A549 treated with CORT108297 at 1 μM for 4 hours (cell line): ENCODE data around the gene KRTAP21-2. TPM values are rescaled to one million over a fixed set of nuclear protein-coding genes. Genes with fewer than 3 reads are reported as not detected.

Source experiments
- total RNA-seq: library from RNA; stranded (reverse); fragments of 200-300 nt; extraction: Qiagen RNA extraction; gene quantifications from 5 replicates; pipeline ENCODE4 v1.2.3, GENCODE V29; 2022

KRTAP21-2 gene
- not detected in 5 replicates for total RNA-seq

DNA sequence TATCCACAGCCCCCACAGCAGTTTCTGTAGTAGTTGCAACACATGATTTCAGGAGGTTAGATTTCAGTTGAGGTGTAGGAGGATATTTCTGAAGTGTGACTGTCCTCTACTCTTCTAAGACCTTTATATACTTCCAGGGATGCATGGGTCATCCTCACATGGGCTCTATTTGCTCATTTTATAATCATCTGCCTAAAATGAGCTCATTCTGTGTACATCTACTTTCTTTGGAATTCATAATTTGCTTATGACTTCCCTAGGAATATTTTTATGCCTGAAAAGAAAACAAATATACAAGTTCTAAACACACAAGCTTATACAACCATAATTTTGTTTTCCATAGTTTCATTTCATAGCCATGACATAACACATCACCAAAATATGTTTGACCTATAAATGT lies at the start of gene KRTAP21-2:
KRTAP21-2 (minus strand) TSS at position 101 of the 400 bp plus-strand sequence; CDS start at position 44, 57 bp downstream.

GRCh38 chr21:30755328-30755727 lies 8.3 kb upstream of the KRTAP21-2 start, which contains the start of gene KRTAP21-1:
TSS of gene KRTAP21-1 (minus strand) at chr21:30755428. CDS start at chr21:30755378, 50 bp downstream.

DNA sequence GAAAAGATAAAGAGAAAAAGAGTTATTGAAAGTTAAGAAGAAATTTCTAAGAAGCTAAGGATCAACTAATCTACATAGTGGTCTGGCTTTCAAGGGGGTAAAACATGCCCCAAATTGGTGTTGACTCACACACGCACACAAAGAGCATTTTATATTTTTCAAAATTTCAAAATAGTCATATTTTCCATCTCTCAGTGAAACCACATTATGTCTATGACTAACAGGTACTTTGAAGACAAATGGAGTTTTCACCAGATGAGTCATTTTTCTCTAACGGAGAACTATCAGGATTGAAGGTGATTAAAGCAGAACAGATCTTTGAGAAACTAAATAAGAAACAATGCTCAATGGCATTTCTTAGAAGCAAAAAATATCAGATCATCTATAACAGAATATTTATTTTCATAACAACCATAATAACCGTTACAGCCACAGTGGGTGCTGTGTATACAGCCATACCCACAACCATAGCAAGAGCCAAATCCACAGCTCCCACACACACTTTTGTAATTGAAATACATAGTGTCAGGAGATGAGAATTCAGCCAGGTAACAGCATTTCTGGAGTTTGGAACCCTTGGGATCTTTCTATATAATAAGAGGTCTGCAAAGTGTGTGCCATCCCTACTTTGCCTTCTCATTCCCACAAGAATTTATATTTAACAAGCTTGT lies 28.7 kb downstream of the KRTAP21-2 start, which contains the start of gene KRTAP21-3:
KRTAP21-3 (minus strand) TSS at position 539 of the 671 bp plus-strand sequence; CDS start at position 521, 18 bp downstream.

Other genes with a start within 250 kb of the KRTAP21-2 start
- gene KRTAP19-5, start 245.1 kb downstream of the KRTAP21-2 start, total RNA-seq: not detected in 5 replicates
- not detected in 5 replicates for gene KRTAP19-6, start 205.4 kb downstream of the KRTAP21-2 start, total RNA-seq
- not detected in 5 replicates for gene KRTAP19-7, start 185.9 kb downstream of the KRTAP21-2 start, total RNA-seq
- gene KRTAP22-2, start 156.9 kb downstream of the KRTAP21-2 start, total RNA-seq: not detected in 5 replicates
- gene KRTAP6-3, start 154.8 kb downstream of the KRTAP21-2 start, total RNA-seq: not detected in 5 replicates
- not detected in 5 replicates for gene KRTAP6-2, start 148.4 kb downstream of the KRTAP21-2 start, total RNA-seq
- gene KRTAP22-1, start 146.2 kb downstream of the KRTAP21-2 start, total RNA-seq: not detected in 5 replicates
- gene KRTAP6-1, start 133.3 kb downstream of the KRTAP21-2 start, total RNA-seq: not detected in 5 replicates
- not detected in 5 replicates for gene KRTAP20-1, start 130.8 kb downstream of the KRTAP21-2 start, total RNA-seq
- gene KRTAP20-4, start 126.6 kb downstream of the KRTAP21-2 start, total RNA-seq: not detected in 5 replicates
- not detected in 5 replicates for gene KRTAP20-2, start 112.1 kb downstream of the KRTAP21-2 start, total RNA-seq
- gene KRTAP20-3, start 104.4 kb downstream of the KRTAP21-2 start, total RNA-seq: not detected in 5 replicates
- gene KRTAP21-3, start 28.5 kb downstream of the KRTAP21-2 start, total RNA-seq: not detected in 5 replicates
- gene KRTAP21-1, start 8.2 kb upstream of the KRTAP21-2 start, total RNA-seq: not detected in 5 replicates
- gene KRTAP8-1, start 66.0 kb upstream of the KRTAP21-2 start, total RNA-seq: not detected in 5 replicates
- gene KRTAP7-1, start 82.5 kb upstream of the KRTAP21-2 start, total RNA-seq: not detected in 5 replicates
- gene KRTAP11-1, start 134.3 kb upstream of the KRTAP21-2 start, total RNA-seq: not detected in 5 replicates